Stomach (tissue), 4 donors: ENCODE data around the gene OARD1.
"Not testable (repeated sequence)": the region's sequence is repeated elsewhere in the genome, so short reads cannot be mapped to it uniquely, and the experiment has no call there.

Experiments used
- POLR2A ChIP-seq, 4 donors: fragments of 450-650 bp; IDR thresholded peaks; one replicate each; pipeline ENCODE4 v1.6.1; 2016; ENCODE audit warnings: antibody characterized with exemption in 4 of 4, control low read depth in 2 of 4, mild to moderate bottlenecking in 1 of 4, moderate library complexity in 1 of 4
- TF ChIP-seq, protein P1 (sequence below), 7 experiments: fragments of 450-650 bp in 4 of 7; fragments of 200-600 bp in 3 of 7; sonication (generic) in 3 of 7; IDR thresholded peaks; one replicate each; pipeline ENCODE4 v1.5.1; 2016 to 2019; ENCODE audit warnings: antibody characterized with exemption in 7 of 7, control low read depth in 2 of 7, mild to moderate bottlenecking in 1 of 7

DNA sequence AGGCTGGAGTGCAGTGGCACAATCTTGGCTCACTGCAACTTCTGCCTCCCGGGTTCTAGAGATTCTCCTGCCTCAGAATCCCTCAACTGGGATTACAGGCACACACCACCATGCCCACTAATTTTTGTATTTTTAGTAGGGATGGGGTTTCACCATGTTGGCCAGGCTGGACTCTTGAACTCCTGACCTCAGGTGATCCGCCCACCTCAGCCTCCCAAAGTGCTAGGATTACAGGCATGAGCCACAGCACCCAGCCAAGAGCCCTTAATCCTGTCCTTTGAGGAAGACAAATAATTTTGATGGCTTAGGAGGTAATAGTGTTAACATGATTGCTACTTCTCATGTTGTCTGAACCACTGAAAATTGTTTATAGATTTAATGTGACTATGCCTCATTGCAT lies 42.9 kb upstream of the OARD1 start:
- TF ChIP-seq POLR2A (IDR thresholded peaks at IDR 0.05) = not testable (repeated sequence)
- TF ChIP-seq, protein P1, sequence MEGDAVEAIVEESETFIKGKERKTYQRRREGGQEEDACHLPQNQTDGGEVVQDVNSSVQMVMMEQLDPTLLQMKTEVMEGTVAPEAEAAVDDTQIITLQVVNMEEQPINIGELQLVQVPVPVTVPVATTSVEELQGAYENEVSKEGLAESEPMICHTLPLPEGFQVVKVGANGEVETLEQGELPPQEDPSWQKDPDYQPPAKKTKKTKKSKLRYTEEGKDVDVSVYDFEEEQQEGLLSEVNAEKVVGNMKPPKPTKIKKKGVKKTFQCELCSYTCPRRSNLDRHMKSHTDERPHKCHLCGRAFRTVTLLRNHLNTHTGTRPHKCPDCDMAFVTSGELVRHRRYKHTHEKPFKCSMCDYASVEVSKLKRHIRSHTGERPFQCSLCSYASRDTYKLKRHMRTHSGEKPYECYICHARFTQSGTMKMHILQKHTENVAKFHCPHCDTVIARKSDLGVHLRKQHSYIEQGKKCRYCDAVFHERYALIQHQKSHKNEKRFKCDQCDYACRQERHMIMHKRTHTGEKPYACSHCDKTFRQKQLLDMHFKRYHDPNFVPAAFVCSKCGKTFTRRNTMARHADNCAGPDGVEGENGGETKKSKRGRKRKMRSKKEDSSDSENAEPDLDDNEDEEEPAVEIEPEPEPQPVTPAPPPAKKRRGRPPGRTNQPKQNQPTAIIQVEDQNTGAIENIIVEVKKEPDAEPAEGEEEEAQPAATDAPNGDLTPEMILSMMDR (IDR thresholded peaks at IDR 0.05) = not testable (repeated sequence)
